Measurements from ENCODE around the gene LBX1. TPM values are rescaled to one million over a fixed set of nuclear protein-coding genes. Genes with fewer than 3 reads are reported as not detected.

The LBX1 gene
- total RNA-seq, 2 donors from 2014 or later: not detected

DNA sequence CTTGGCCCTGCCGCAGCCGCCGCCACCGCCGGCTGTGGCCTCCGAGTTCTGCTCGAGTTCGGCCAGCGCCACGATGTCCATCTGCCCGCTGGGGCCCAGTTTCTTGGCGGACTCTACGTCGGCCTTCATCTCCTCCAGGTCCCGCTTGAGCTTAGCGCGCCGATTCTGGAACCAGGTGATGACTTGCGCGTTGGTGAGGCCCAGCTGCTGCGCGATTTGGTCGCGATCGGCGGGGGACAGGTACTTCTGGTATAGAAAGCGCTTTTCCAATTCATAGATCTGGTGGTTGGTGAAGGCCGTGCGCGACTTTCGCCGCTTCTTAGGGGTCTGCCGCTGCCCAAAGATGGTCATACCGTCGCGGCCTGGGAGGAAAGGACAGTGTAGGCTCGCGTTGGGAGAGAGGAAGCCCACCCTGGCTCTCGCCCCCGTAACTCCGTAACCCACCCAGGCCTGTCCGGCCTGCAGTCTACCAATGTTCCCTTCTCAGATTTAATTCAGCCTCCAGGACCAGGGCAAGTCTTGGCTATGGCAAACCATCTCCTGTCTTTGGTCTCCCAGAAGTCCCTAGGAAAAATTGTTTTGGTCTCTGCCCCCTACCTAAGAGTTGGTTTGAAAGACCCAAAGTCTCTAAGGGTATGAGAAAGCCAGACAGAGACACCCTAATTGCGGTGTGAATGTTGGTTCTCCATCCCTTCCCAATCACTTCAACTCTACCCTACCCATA lies 1.7 kb downstream of the LBX1 start:
- DNase-seq: no peak
- H3K4me3 ChIP-seq: peak overlapping the region; percentile 31

GRCh38 chr10:101226491-101227428 lies 2.5 kb downstream of the LBX1 start:
- H3K27me3 ChIP-seq: peaks cover 99% of the 10 kb centered on the region
- H3K4me1 ChIP-seq: peaks cover 18% of the 10 kb centered on the region
- DNase-seq: no peak
- TF ChIP-seq CTCF (IDR thresholded peaks at IDR 0.05): no peak
- H3K27ac ChIP-seq: no peak overlapping the region
- peak overlapping the region; percentile 31 for H3K4me3 ChIP-seq
- H3K36me3 ChIP-seq: no peaks in the 10 kb centered on the region
- intact Hi-C loops (cut with DNase I): no loop called here
- no peak overlapping the region for H3K9ac ChIP-seq (ENCODE audit: low read depth in 2 of 2, low read length in 2 of 2)
- H3K9me3 ChIP-seq: no peaks in the 10 kb centered on the region

More for the DNA sequence above, 1.7 kb downstream of the LBX1 start:
- intact Hi-C loops (cut with DNase I): no loop called here
- H3K27me3 ChIP-seq: peaks cover 99% of the 10 kb centered on the region
- TF ChIP-seq CTCF (IDR thresholded peaks at IDR 0.05): no peak
- no peak overlapping the region for H3K9ac ChIP-seq (ENCODE audit: low read depth in 2 of 2, low read length in 2 of 2)
- no peak overlapping the region for H3K27ac ChIP-seq
- H3K4me1 ChIP-seq: peaks cover 18% of the 10 kb centered on the region
- H3K36me3 ChIP-seq: no peaks in the 10 kb centered on the region
- H3K9me3 ChIP-seq: no peaks in the 10 kb centered on the region

GRCh38 chr10:101225846-101226421 lies 3.3 kb downstream of the LBX1 start:
- no peak for DNase-seq
- TF ChIP-seq CTCF (IDR thresholded peaks at IDR 0.05): no peak
- Histone ChIP-seq H3K9ac (ENCODE audit: low read depth in 2 of 2, low read length in 2 of 2) (no peak overlapping the region), H3K4me1 (peaks cover 18% of the 10 kb centered on the region), H3K36me3 (no peaks in the 10 kb centered on the region), H3K27ac (no peak overlapping the region), H3K27me3 (peaks cover 99% of the 10 kb centered on the region), H3K9me3 (no peaks in the 10 kb centered on the region), H3K4me3 (no peak overlapping the region)
- intact Hi-C loops (cut with DNase I): no loop called here

GRCh38 chr10:101224910-101225823 lies 4.1 kb downstream of the LBX1 start:
- H3K27ac ChIP-seq: no peak overlapping the region
- no peak for DNase-seq
- intact Hi-C loops (cut with DNase I): no loop called here
- no peak overlapping the region for H3K9ac ChIP-seq (ENCODE audit: low read depth in 2 of 2, low read length in 2 of 2)
- TF ChIP-seq CTCF (IDR thresholded peaks at IDR 0.05): no peak
- H3K4me1 ChIP-seq: peaks cover 18% of the 10 kb centered on the region
- no peaks in the 10 kb centered on the region for H3K36me3 ChIP-seq
- H3K9me3 ChIP-seq: no peaks in the 10 kb centered on the region
- H3K4me3 ChIP-seq: peak overlapping the region; percentile 6
- H3K27me3 ChIP-seq: peaks cover 99% of the 10 kb centered on the region

Data from colonic mucosa (tissue), 4 donors.